H1 (cell line): Measurements from ENCODE around the gene KRT7. TPM values are rescaled to one million over a fixed set of nuclear protein-coding genes. Genes with fewer than 3 reads are reported as not detected.

Source experiments
- CTCF ChIA-PET: fragments of 300-600 bp; sonication (Branson Sonifier 250); formaldehyde crosslinking; loops from one replicate; lab custom pipeline; 2021; ENCODE audit not compliant: partially characterized antibody; lab: Charles Lee
- POLR2A ChIA-PET: fragments of 300-600 bp; sonication (Branson Sonifier 250); formaldehyde crosslinking; loops from one replicate; lab custom pipeline; 2021; ENCODE audit warnings: inconsistent platforms; ENCODE audit not compliant: partially characterized antibody; lab: Charles Lee
- DNase-seq, 2 experiments: peaks; one replicate each; pipeline versions ENCODE4 v3.0.0 to v3.0.0-alpha.2; 2010 to 2022; ENCODE audit warnings: low spot score in 2 of 2, low read depth in 1 of 2, mixed read lengths in 1 of 2
- FAIRE-seq: peaks from 2 replicates; lab custom pipeline; 2011; peaks lifted over from hg19 to GRCh38; lab: Jason Lieb, UNC
- H2AFZ ChIP-seq: 2 replicates; pipeline ENCODE4 v1.8.1; 2012; ENCODE audit warnings: low read length, inconsistent platforms
- H2AK5ac ChIP-seq: 2 replicates; pipeline ENCODE4 v1.6.1; 2013; ENCODE audit warnings: low read depth, low read length
- H2BK120ac ChIP-seq: replicated peaks from 2 replicates; pipeline ENCODE3; 2013; ENCODE audit warnings: low read depth, low read length, inconsistent platforms
- H2BK12ac ChIP-seq: 2 replicates; pipeline ENCODE4 v1.6.1; 2013; ENCODE audit warnings: low read depth, low read length
- H2BK15ac ChIP-seq: 2 replicates; pipeline ENCODE4 v1.6.1; 2013; ENCODE audit warnings: low read length
- H2BK20ac ChIP-seq: 2 replicates; pipeline ENCODE4 v1.6.1; 2013; ENCODE audit warnings: low read length
- H2BK5ac ChIP-seq: 2 replicates; pipeline ENCODE4 v1.6.1; 2013; ENCODE audit warnings: low read depth, low read length
- H3K14ac ChIP-seq: 2 replicates; pipeline ENCODE4 v1.6.1; 2013; ENCODE audit warnings: inconsistent platforms; ENCODE audit not compliant: insufficient read length
- H3K18ac ChIP-seq: 2 replicates; pipeline ENCODE4 v1.6.1; 2013; ENCODE audit warnings: low read length; ENCODE audit errors: extremely low read depth
- H3K23ac ChIP-seq: 2 replicates; pipeline ENCODE4 v1.6.1; 2013; ENCODE audit warnings: inconsistent platforms; ENCODE audit not compliant: insufficient read length
- H3K23me2 ChIP-seq: 2 replicates; pipeline ENCODE4 v1.6.1; 2013; ENCODE audit warnings: low read depth, low read length
- H3K27ac ChIP-seq: 2 replicates; pipeline ENCODE4 v1.6.1; 2011; ENCODE audit warnings: low read depth, low read length, inconsistent platforms
- H3K27me3 ChIP-seq, 4 experiments: replicated peaks in 1 of 4; 1 replicate in 1 of 4; 2 replicates in 3 of 4; pipeline versions ENCODE4 v1.6.1 to v1.8.1; 2011 to 2013; ENCODE audit warnings: low read length in 3 of 4, mild to moderate bottlenecking in 3 of 4, inconsistent platforms in 2 of 4, mixed read lengths in 2 of 4, moderate library complexity in 1 of 4; ENCODE audit not compliant: control insufficient read depth in 3 of 4, insufficient read depth in 3 of 4; ENCODE audit errors: extremely low read depth in 1 of 4
- H3K36me3 ChIP-seq, 4 experiments: 2 replicates each; pipeline versions ENCODE4 v1.6.1 to v1.8.1; 2011 to 2013; ENCODE audit warnings: mild to moderate bottlenecking in 4 of 4, low read length in 3 of 4, moderate library complexity in 2 of 4, control low read depth in 1 of 4, inconsistent platforms in 1 of 4; ENCODE audit not compliant: insufficient read depth in 4 of 4, control insufficient read depth in 2 of 4
- H3K4ac ChIP-seq: replicated peaks from 2 replicates; pipeline ENCODE3; 2013; ENCODE audit warnings: low read length, low read depth, mixed read lengths, inconsistent platforms; ENCODE audit not compliant: insufficient read length
- H3K4me1 ChIP-seq, 4 experiments: replicated peaks in 1 of 4; 1 replicate in 1 of 4; 2 replicates in 3 of 4; pipeline versions ENCODE4 v1.6.1 to v1.8.1; 2011 to 2013; ENCODE audit warnings: low read length in 3 of 4, inconsistent platforms in 2 of 4, mixed read lengths in 1 of 4; ENCODE audit not compliant: insufficient read depth in 4 of 4, control insufficient read depth in 3 of 4
- H3K4me2 ChIP-seq, 2 experiments: 2 replicates each; pipeline versions ENCODE4 v1.6.1 to v1.8.1; 2011 to 2013; ENCODE audit warnings: low read depth in 2 of 2, low read length in 2 of 2, control low read depth in 1 of 2, inconsistent platforms in 1 of 2, mild to moderate bottlenecking in 1 of 2; ENCODE audit not compliant: insufficient read depth in 1 of 2
- H3K4me3 ChIP-seq, 4 experiments: fragments of 200-600, 300-600 bp in 1 of 4; sonication (generic), shearing (Covaris generic), sonication (Bioruptor Twin) in 1 of 4; 2 replicates each; pipeline versions ENCODE4 v1.5.1 to v1.8.1; 2011 to 2016; ENCODE audit warnings: low read length in 4 of 4, low read depth in 3 of 4, control low read depth in 2 of 4, inconsistent platforms in 2 of 4, mild to moderate bottlenecking in 2 of 4, mixed read lengths in 1 of 4, moderate library complexity in 1 of 4; ENCODE audit not compliant: insufficient read depth in 2 of 4; ENCODE audit errors: extremely low read depth in 1 of 4
- H3K56ac ChIP-seq: replicated peaks from 2 replicates; pipeline ENCODE3; 2013; ENCODE audit warnings: low read depth, mild to moderate bottlenecking, mixed read lengths, low read length, inconsistent platforms; ENCODE audit not compliant: insufficient read length
- H3K79me1 ChIP-seq: 2 replicates; pipeline ENCODE4 v1.6.1; 2013; ENCODE audit warnings: low read depth, low read length, control low read depth
- H3K79me2 ChIP-seq, 2 experiments: 2 replicates each; pipeline versions ENCODE4 v1.6.1 to v1.8.1; 2012 to 2013; ENCODE audit warnings: low read length in 2 of 2, mild to moderate bottlenecking in 2 of 2, inconsistent platforms in 1 of 2; ENCODE audit not compliant: insufficient read depth in 2 of 2, control insufficient read depth in 1 of 2
- H3K9ac ChIP-seq, 4 experiments: replicated peaks in 1 of 4; 1 replicate in 1 of 4; 2 replicates in 3 of 4; pipeline versions ENCODE4 v1.6.1 to v1.8.1; 2011 to 2013; ENCODE audit warnings: low read depth in 3 of 4, low read length in 3 of 4, control low read depth in 2 of 4, mild to moderate bottlenecking in 2 of 4, moderate library complexity in 2 of 4, inconsistent platforms in 1 of 4; ENCODE audit errors: extremely low read depth in 1 of 4
- H3K9me3 ChIP-seq, 2 experiments: 2 replicates each; pipeline versions ENCODE4 v1.6.1 to v1.8.1; 2012 to 2013; ENCODE audit warnings: mild to moderate bottlenecking in 2 of 2, moderate library complexity in 2 of 2, control low read depth in 1 of 2, inconsistent platforms in 1 of 2, low read depth in 1 of 2, low read length in 1 of 2, mixed read lengths in 1 of 2; ENCODE audit not compliant: insufficient read depth in 2 of 2
- H4K20me1 ChIP-seq, 2 experiments: replicated peaks in 1 of 2; 2 replicates each; pipeline versions ENCODE3 to v1.8.1; 2011 to 2013; ENCODE audit warnings: inconsistent platforms in 2 of 2, low read length in 2 of 2, mild to moderate bottlenecking in 1 of 2; ENCODE audit not compliant: insufficient read depth in 2 of 2, control insufficient read depth in 1 of 2
- H4K5ac ChIP-seq: 2 replicates; pipeline ENCODE4 v1.6.1; 2013; ENCODE audit warnings: low read length, low read depth, mixed read lengths, inconsistent platforms; ENCODE audit not compliant: insufficient read length
- H4K8ac ChIP-seq: 2 replicates; pipeline ENCODE4 v1.8.0; 2013; ENCODE audit warnings: mild to moderate bottlenecking, moderate library complexity, low read length, inconsistent platforms; ENCODE audit not compliant: insufficient read depth; ENCODE audit errors: extremely low read depth
- H4K91ac ChIP-seq: replicated peaks from 2 replicates; pipeline ENCODE3; 2013; ENCODE audit warnings: low read length, mixed read lengths, inconsistent platforms; ENCODE audit not compliant: insufficient read length
- CTBP2 ChIP-seq: IDR thresholded peaks from 2 replicates; pipeline ENCODE4 v1.7.0; 2011; ENCODE audit warnings: borderline replicate concordance, mild to moderate bottlenecking, moderate library complexity, mixed read lengths, low read length; ENCODE audit not compliant: insufficient read depth, insufficient read length
- SIX5 ChIP-seq: IDR thresholded peaks from 2 replicates; pipeline ENCODE4 v1.6.1; 2011; ENCODE audit warnings: mild to moderate bottlenecking, low read depth, low read length
- WGBS, 2 experiments: shearing (Covaris generic) in 1 of 2; methylation state at CpG; one replicate each; pipeline versions ENCODE4 v1.1.6 to v1.1.7; 2013 to 2015; ENCODE audit warnings: low lambda C conversion rate in 2 of 2, mixed read lengths in 2 of 2, inconsistent platforms in 1 of 2, low coverage in 1 of 2, missing lambda C conversion rate in 1 of 2; ENCODE audit not compliant: insufficient replicate concordance in 2 of 2, insufficient coverage in 1 of 2, insufficient read length in 1 of 2; ENCODE audit errors: extremely low coverage in 1 of 2, missing lambda C conversion rate in 1 of 2; 5-methylcytosine and 5-hydroxymethylcytosine counted together
- polyA plus RNA-seq, 7 experiments: library from polyadenylated mRNA; depleted of rRNA in 3 of 7; stranded (reverse) in 5 of 7; unstranded in 2 of 7; fragments of >200 nt in 5 of 7; fragments of 200-250 nt in 2 of 7; gene quantifications; 1 replicate in 5 of 7; 2 replicates in 1 of 7; 4 replicates in 1 of 7; pipeline versions ENCODE4 v1.2.1 to v1.2.3, GENCODE V29; 2011 to 2013; ENCODE audit warnings: missing spikeins in 2 of 7, mixed read lengths in 2 of 7
- total RNA-seq: library from RNA; stranded (reverse); fragmentation: NEBNext Ultra II Directional; extraction: Animal tissue kit (Norgen Biotek cat#: 25700); gene quantifications from 2 replicates; pipeline ENCODE4 v1.2.1, GENCODE V29; 2021

The KRT7 gene
- total and polyA plus RNA-seq, 2 of the 8 experiments (the other 6 are each of a cell fraction or from before 2014, with no cell fraction given), result 13.2 to 19.0 TPM

DNA sequence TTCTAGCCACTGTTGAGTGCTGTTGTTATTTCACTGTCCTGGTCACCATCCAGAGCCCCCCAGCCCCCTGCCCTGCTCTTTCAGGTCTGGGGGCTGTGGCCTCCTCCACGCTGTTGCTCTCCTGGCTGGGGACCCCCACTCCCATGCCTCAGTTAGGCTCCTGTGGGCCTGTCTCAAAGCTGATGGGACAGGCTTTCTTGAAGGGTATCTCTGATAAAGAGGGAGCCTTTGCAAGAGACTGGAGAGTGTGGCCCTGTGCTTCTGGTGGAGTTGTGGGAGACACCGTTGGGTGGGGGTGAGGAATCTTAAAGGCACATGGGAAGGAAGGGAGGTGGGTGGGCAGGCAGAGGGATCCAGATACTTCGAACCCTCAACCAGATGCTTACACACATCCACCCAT is 29.2 kb downstream of the KRT7 start:
- CTCF ChIA-PET, result interaction anchor here (0.6 to 7.0 kb wide), 5 partner anchors 16 to 109 kb away, joined by 3 to 87 read pairs (median 3); partner anchors contain the start of gene KRT86
- no peak overlapping the region for H2BK20ac ChIP-seq

More for the DNA sequence above, 29.2 kb downstream of the KRT7 start:
- H2AK5ac ChIP-seq, result no peak overlapping the region
- FAIRE-seq (no peak), DNase-seq (no peak)
- 67% methylated on average over 3 of the region's 3 CpGs; no CpG with 5 or more reads in 1 of the 2 experiments for WGBS, 2 experiments
- peaks cover 10 to 26% (median 24%) of the 10 kb centered on the region in 4 experiments for H3K27me3 ChIP-seq
- no peaks in the 10 kb centered on the region for H3K79me2 ChIP-seq
- TF ChIP-seq CTBP2, result no peak
- TF ChIP-seq SIX5, result no peak
- no peaks in the 10 kb centered on the region for H3K36me3 ChIP-seq
- H2BK12ac ChIP-seq, result no peak overlapping the region
- no peak overlapping the region for H3K56ac ChIP-seq
- H4K20me1 ChIP-seq, result no peaks in the 10 kb centered on the region
- H4K8ac ChIP-seq, result no peak overlapping the region
- no peak overlapping the region for H2AFZ ChIP-seq
- H2BK120ac ChIP-seq, result no peak overlapping the region
- H3K4me2 ChIP-seq, result no peak overlapping the region
- no peak overlapping the region for H3K14ac ChIP-seq
- no peak overlapping the region for H3K27ac ChIP-seq
- POLR2A ChIA-PET, result no interaction called here
- H3K9ac ChIP-seq, result no peak overlapping the region
- H3K23me2 ChIP-seq, result peaks cover 3% of the 10 kb centered on the region; the same call in 1 of the 2 replicates
- no peak overlapping the region for H3K23ac ChIP-seq
- no peak overlapping the region for H4K91ac ChIP-seq
- H3K4me1 ChIP-seq, result peaks cover 0 to 6% (median under 1%) of the 10 kb centered on the region in 4 experiments; a peak in 3 of 7 replicates
- H3K4me3 ChIP-seq, result no peak overlapping the region
- no peak overlapping the region for H3K18ac ChIP-seq
- H2BK15ac ChIP-seq, result no peak overlapping the region
- H2BK5ac ChIP-seq, result no peak overlapping the region
- peaks cover 2 to 7% of the 10 kb centered on the region in 2 experiments; a peak in 2 of 4 replicates for H3K9me3 ChIP-seq
- H3K79me1 ChIP-seq, result no peaks in the 10 kb centered on the region
- H4K5ac ChIP-seq, result no peak overlapping the region
- H3K4ac ChIP-seq, result no peak overlapping the region
